ES-I3 (cell line): Measurements from ENCODE around the gene TBC1D14.
A peak's percentile ranks its signal among the peaks of the same experiment; 100 is the strongest.

Experiments used
- H3K36me3 ChIP-seq: 2 replicates; pipeline ENCODE4 v1.6.1; 2013; ENCODE audit warnings: mild to moderate bottlenecking, low read length, control low read depth, moderate library complexity; ENCODE audit not compliant: insufficient read depth
- H3K4me1 ChIP-seq: 2 replicates; pipeline ENCODE4 v1.6.1; 2013; ENCODE audit warnings: mild to moderate bottlenecking, control low read depth, low read length; ENCODE audit not compliant: insufficient read depth
- H3K9ac ChIP-seq: 2 replicates; pipeline ENCODE4 v1.6.1; 2013; ENCODE audit warnings: low read depth, mild to moderate bottlenecking, low read length, moderate library complexity
- H3K9me3 ChIP-seq: 2 replicates; pipeline ENCODE4 v1.6.1; 2013; ENCODE audit warnings: mild to moderate bottlenecking, low read length, moderate library complexity; ENCODE audit not compliant: control insufficient read depth, insufficient read depth

Gene TBC1D14

DNA sequence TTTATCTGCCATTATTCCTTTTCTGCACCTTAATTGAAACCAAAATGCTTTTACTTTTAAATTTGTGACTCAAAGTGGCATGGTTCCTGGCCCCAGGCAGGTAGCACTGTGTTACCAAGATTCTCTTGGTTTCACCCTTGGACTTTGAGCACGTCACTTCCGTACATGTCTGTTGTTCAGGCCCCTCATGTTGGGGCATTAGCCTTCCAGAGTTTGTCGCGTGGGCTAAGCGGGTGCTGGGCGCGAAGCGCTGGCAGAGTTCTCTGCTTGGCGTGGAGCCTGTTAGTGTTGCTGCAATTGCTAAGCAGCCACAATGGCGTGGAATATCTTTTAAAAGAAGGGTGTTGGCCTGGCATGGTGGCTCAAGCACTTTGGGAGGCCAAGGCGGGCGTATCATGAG lies 119.6 kb downstream of the TBC1D14 start:
- Histone ChIP-seq H3K4me1 (no peaks in the 10 kb centered on the region; the same call in 1 of the 2 replicates), H3K9me3 (no peaks in the 10 kb centered on the region), H3K36me3 (peaks cover 17% of the 10 kb centered on the region), H3K9ac (no peak overlapping the region)

DNA sequence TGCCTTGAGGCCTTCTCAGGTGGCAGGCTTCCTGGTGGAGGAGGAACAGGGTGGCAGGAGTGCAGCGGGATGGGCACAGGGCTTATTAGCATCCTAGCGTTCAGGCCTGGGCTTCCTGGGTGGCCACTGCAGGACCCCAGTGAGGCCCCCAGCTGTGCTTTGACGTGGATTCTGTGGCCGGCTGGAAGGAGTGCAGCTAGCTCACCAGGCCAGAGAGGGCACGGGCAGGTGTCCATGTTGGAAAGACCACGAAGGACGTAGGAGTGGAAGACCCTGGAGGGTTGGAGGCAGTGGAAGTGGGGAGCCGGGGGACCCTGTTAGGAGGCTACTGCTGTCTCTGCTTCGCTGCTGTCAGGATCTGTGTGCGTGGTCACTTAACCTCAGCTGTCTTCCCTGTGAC lies 120.3 kb downstream of the TBC1D14 start:
- peaks cover 17% of the 10 kb centered on the region for H3K36me3 ChIP-seq
- no peak overlapping the region for H3K9ac ChIP-seq
- no peaks in the 10 kb centered on the region; the same call in 1 of the 2 replicates for H3K4me1 ChIP-seq
- no peaks in the 10 kb centered on the region for H3K9me3 ChIP-seq

DNA sequence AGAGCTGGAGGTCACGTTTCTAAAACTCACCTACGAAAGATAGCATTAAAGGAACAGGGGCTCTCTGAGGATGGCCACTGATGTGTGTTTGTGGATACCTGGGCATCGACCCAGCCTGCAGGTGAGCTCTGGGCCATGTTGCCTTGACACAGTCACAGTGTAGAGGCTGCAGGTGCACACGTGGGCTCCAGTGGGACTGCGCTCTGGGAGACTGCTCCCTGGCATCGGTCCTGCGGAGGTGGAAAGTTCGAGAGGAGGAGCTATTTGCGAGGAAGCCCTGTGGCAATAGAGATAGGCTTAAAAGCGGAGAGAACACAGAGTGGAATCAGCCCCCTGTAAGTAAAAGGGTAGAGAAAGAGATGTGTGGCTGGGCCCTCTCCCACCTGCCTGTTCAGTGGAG lies 121.2 kb downstream of the TBC1D14 start:
- no peaks in the 10 kb centered on the region; the same call in 1 of the 2 replicates for H3K4me1 ChIP-seq
- no peaks in the 10 kb centered on the region for H3K9me3 ChIP-seq
- H3K9ac ChIP-seq, result no peak overlapping the region
- peaks cover 17% of the 10 kb centered on the region for H3K36me3 ChIP-seq

DNA sequence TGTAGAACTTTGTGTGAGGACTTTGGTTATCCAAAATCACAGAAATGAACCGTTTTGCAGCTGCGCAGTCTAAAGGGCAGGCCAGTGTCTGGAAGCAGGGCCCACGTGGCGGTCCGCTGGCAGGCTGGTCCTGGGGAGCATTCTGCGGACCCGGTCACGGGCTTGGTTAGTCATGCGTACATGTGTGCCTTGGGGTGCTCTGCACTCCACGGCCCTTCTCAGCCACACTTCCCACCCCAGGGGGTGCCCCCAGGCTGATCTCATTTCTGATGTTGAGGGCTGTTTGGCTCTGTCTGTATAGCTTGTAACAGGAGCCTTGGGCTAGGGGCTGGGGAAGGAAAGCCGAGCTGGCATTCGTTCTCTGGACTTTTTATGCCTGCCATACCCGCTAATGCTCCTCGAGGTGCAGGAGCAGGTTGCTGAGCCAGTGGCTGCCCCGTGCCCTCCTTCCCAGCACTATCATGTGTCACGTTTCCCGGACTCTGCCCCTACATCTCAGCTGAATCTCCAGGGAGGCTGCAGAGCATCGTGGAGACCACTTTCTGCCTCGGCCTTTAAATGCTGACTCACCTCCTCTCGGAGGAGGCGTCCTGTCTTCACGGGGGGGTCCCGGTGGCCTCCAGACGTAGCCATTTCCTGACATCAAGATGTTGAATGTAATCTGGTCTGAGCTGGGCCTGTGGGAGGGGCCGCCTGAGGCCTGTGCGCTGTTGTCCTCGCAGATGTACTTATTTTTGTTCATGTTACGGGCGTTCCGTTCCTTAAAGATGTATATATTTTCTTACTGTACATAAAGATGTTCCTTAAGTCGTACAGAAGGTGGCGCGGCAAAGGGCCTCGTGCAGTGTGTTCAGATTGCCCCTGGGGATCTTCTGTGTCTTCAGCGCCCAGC lies 122.2 kb downstream of the TBC1D14 start:
- H3K36me3 ChIP-seq, result peaks cover 15% of the 10 kb centered on the region; the same call in 1 of the 2 replicates
- H3K9me3 ChIP-seq, result no peaks in the 10 kb centered on the region
- H3K4me1 ChIP-seq, result no peaks in the 10 kb centered on the region; the same call in 1 of the 2 replicates
- no peak overlapping the region for H3K9ac ChIP-seq

DNA sequence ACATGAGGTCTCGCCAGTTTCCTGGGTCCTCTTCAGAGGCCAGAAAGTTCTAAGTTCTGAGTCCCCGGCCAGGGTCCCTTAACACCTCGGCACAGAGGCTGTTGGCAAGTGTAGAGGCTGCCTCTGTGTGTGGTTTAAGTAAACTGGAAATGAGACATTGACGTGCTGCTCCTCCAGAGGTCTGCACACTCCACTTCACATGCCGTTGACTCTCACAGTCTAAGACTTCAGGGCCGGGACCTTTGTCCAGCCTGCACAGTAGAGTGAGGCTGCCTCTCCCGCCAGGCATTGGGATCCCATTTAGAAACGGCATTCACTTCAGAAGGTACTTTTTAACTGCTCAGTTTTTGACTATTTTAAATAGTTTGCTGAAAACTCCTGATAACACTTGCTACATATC lies 123.0 kb downstream of the TBC1D14 start:
- no peaks in the 10 kb centered on the region; the same call in 1 of the 2 replicates for H3K4me1 ChIP-seq
- H3K9me3 ChIP-seq, result no peaks in the 10 kb centered on the region
- peaks cover 10% of the 10 kb centered on the region; the same call in 1 of the 2 replicates for H3K36me3 ChIP-seq
- H3K9ac ChIP-seq, result no peak overlapping the region

- Histone ChIP-seq H3K9ac (no peak overlapping the region), H3K9me3 (no peaks in the 10 kb centered on the region), H3K36me3 (peaks cover 8% of the 10 kb centered on the region; the same call in 1 of the 2 replicates), H3K4me1 (no peaks in the 10 kb centered on the region; the same call in 1 of the 2 replicates)
These were observed 124.8 kb downstream of the TBC1D14 start for GRCh38 chr4:7034262-7035081.

- Histone ChIP-seq H3K9ac (no peak overlapping the region), H3K9me3 (no peaks in the 10 kb centered on the region), H3K4me1 (no peaks in the 10 kb centered on the region), H3K36me3 (no peaks in the 10 kb centered on the region)
These were observed 127.8 kb downstream of the TBC1D14 start for GRCh38 chr4:7037425-7037824.

- Histone ChIP-seq H3K9ac (no peak overlapping the region), H3K9me3 (no peaks in the 10 kb centered on the region), H3K36me3 (no peaks in the 10 kb centered on the region), H3K4me1 (peaks cover 8% of the 10 kb centered on the region; the same call in 1 of the 2 replicates)
These were observed 131.1 kb downstream of the TBC1D14 start for GRCh38 chr4:7040765-7041164.

GRCh38 chr4:7041246-7041645 lies 131.6 kb downstream of the TBC1D14 start:
- Histone ChIP-seq H3K9me3 (no peaks in the 10 kb centered on the region), H3K36me3 (no peaks in the 10 kb centered on the region), H3K4me1 (peaks cover 8% of the 10 kb centered on the region; the same call in 1 of the 2 replicates), H3K9ac (no peak overlapping the region)

DNA sequence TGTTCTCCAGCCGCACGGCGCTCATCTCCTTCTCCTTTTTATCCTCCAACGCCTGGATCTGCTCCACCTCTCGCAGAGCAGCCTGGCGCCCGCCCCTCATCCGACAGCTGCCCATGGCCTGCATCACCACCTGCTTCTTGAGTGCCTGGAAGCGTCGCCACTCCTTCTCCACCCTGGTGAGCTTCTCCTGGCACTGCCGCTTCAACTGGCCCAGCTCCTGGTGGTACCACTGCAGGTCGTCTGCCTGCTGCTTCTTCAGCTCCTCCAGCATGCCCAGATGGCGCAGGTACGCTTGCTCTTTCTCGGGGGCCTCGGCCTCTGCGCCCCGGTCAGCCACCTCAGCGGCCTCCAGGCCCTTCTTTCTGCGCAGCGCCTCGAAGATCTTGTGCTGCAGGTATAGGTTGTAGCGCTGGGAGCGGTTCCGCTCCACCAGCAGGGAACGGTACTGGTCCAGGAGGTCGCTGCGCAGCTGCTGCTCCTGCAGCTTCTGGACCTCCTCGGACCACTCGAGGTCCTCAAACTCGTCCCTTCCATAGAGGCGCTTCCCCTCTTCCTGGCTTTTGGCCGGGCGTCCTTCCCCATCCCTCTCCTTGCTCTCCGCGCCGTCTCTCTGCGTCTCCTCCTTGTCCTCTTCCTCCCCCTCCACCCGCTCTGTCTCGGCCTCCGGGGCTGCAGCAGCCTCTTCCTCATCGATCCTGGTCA lies 132.3 kb downstream of the TBC1D14 start:
- Histone ChIP-seq H3K4me1 (peaks cover 8% of the 10 kb centered on the region; the same call in 1 of the 2 replicates), H3K9ac (peak overlapping the region; percentile 63; the same call in 1 of the 2 replicates)

GRCh38 chr4:7042503-7043283 lies 133.1 kb downstream of the TBC1D14 start:
- H3K4me1 ChIP-seq, result peaks cover 8% of the 10 kb centered on the region; the same call in 1 of the 2 replicates
- no peaks in the 10 kb centered on the region for H3K36me3 ChIP-seq
- H3K9me3 ChIP-seq, result no peaks in the 10 kb centered on the region
- peak overlapping the region; percentile 63; the same call in 1 of the 2 replicates for H3K9ac ChIP-seq

More for the DNA sequence above, 132.3 kb downstream of the TBC1D14 start:
- Histone ChIP-seq H3K9me3 (no peaks in the 10 kb centered on the region), H3K36me3 (no peaks in the 10 kb centered on the region)

GRCh38 chr4:7043284-7044136 lies 133.9 kb downstream of the TBC1D14 start, which contains the start of gene TADA2B:
Gene TADA2B (plus strand): TSS chr4:7043372. CDS start chr4:7043580, 208 bp downstream.
- Histone ChIP-seq H3K36me3 (no peaks in the 10 kb centered on the region), H3K9ac (peak within 1 kb of the TSS; percentile 93), H3K4me1 (peaks cover 8% of the 10 kb centered on the region; the same call in 1 of the 2 replicates), H3K9me3 (no peaks in the 10 kb centered on the region)
